ENCODE measurements around the gene B4GALNT2.

DNA sequence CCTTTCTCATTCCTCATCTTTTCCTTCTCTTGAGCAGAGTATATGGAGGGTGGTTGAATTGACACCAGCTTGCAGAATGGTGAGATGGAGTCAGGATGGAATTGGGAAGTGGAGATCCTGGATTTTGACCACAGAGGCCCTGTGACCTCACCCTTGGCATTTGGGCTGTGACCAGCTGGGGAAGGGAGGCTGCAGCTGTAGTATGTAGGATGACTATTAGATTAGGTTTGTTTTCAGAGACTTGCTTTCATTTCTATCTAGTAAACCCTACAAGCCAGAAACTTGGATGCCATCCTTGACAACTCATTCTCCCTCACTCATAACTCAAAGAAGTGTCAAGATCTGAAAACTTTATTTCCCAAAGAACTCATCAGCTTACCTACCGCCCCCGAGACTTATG lies 71.9 kb downstream of the B4GALNT2 start:
- TF ChIP-seq, protein P1, sequence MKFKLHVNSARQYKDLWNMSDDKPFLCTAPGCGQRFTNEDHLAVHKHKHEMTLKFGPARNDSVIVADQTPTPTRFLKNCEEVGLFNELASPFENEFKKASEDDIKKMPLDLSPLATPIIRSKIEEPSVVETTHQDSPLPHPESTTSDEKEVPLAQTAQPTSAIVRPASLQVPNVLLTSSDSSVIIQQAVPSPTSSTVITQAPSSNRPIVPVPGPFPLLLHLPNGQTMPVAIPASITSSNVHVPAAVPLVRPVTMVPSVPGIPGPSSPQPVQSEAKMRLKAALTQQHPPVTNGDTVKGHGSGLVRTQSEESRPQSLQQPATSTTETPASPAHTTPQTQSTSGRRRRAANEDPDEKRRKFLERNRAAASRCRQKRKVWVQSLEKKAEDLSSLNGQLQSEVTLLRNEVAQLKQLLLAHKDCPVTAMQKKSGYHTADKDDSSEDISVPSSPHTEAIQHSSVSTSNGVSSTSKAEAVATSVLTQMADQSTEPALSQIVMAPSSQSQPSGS (IDR thresholded peaks at IDR 0.05; ENCODE audit: low read length), result no peak
- TF ChIP-seq, protein P2, sequence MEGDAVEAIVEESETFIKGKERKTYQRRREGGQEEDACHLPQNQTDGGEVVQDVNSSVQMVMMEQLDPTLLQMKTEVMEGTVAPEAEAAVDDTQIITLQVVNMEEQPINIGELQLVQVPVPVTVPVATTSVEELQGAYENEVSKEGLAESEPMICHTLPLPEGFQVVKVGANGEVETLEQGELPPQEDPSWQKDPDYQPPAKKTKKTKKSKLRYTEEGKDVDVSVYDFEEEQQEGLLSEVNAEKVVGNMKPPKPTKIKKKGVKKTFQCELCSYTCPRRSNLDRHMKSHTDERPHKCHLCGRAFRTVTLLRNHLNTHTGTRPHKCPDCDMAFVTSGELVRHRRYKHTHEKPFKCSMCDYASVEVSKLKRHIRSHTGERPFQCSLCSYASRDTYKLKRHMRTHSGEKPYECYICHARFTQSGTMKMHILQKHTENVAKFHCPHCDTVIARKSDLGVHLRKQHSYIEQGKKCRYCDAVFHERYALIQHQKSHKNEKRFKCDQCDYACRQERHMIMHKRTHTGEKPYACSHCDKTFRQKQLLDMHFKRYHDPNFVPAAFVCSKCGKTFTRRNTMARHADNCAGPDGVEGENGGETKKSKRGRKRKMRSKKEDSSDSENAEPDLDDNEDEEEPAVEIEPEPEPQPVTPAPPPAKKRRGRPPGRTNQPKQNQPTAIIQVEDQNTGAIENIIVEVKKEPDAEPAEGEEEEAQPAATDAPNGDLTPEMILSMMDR (IDR thresholded peaks at IDR 0.05; ENCODE audit: control extremely low read depth in 1 of 3, insufficient read depth in 1 of 3, low read depth in 1 of 3, low read length in 3 of 3), result no peak
- TF ChIP-seq RAD21 (IDR thresholded peaks at IDR 0.05 in 1 of 2, conservative IDR thresholded peaks at IDR 0.05 in 1 of 2; ENCODE audit: low read depth in 2 of 2, low read length in 2 of 2) (no peak), EZH2 (IDR thresholded peaks at IDR 0.05; ENCODE audit: low read depth, low read length, severe bottlenecking) (no peak), CEBPB (IDR thresholded peaks at IDR 0.05; ENCODE audit: low read depth, low read length) (no peak), PHF8 (conservative IDR thresholded peaks at IDR 0.05; ENCODE audit: low read depth, low read length) (no peak), JUND (IDR thresholded peaks at IDR 0.05; ENCODE audit: low read length) (no peak), MAFK (IDR thresholded peaks at IDR 0.05; ENCODE audit: low read depth, low read length) (no peak), RFX5 (IDR thresholded peaks at IDR 0.05; ENCODE audit: borderline replicate concordance, low read depth, low read length) (no peak), BCL11A (IDR thresholded peaks at IDR 0.05; ENCODE audit: low read depth in 2 of 2, low read length in 2 of 2) (no peak), TAF1 (IDR thresholded peaks at IDR 0.05; ENCODE audit: low read depth, low read length) (no peak), GTF2F1 (IDR thresholded peaks at IDR 0.05; ENCODE audit: borderline replicate concordance, low read depth, low read length) (no peak)
